Nephron (organoid): Measurements from ENCODE around the gene TOR1AIP2.

ENCODE experiments used
- H3K27ac Mint-ChIP-seq, 3 experiments: 2 replicates each; pipeline ENCODE4 v1.8.0; 2020; ENCODE audit warnings: mixed read lengths in 3 of 3, mild to moderate bottlenecking in 2 of 3, moderate library complexity in 1 of 3
- H3K27me3 Mint-ChIP-seq: 2 replicates; pipeline ENCODE4 v1.8.0; 2021; ENCODE audit warnings: low read depth, mild to moderate bottlenecking, moderate library complexity, mixed read lengths
- H3K36me3 Mint-ChIP-seq: 2 replicates; pipeline ENCODE4 v1.8.0; 2020; ENCODE audit warnings: low read depth, mixed read lengths
- H3K4me1 Mint-ChIP-seq: 2 replicates; pipeline ENCODE4 v1.8.0; 2020; ENCODE audit warnings: mixed read lengths
- H3K4me3 Mint-ChIP-seq, 3 experiments: 2 replicates each; pipeline ENCODE4 v1.8.0; 2020; ENCODE audit warnings: mild to moderate bottlenecking in 3 of 3, mixed read lengths in 3 of 3, moderate library complexity in 2 of 3
- H3K9me3 Mint-ChIP-seq: 2 replicates; pipeline ENCODE4 v1.8.0; 2020; ENCODE audit warnings: mixed read lengths
- CTCF ChIP-seq, 3 experiments: fragments of 200-600 bp; sonication (generic); IDR thresholded peaks; one replicate each; pipeline ENCODE4 v1.5.0; 2021; ENCODE audit warnings: antibody characterized with exemption in 3 of 3; ENCODE audit not compliant: unreplicated experiment in 3 of 3

Gene TOR1AIP2

DNA sequence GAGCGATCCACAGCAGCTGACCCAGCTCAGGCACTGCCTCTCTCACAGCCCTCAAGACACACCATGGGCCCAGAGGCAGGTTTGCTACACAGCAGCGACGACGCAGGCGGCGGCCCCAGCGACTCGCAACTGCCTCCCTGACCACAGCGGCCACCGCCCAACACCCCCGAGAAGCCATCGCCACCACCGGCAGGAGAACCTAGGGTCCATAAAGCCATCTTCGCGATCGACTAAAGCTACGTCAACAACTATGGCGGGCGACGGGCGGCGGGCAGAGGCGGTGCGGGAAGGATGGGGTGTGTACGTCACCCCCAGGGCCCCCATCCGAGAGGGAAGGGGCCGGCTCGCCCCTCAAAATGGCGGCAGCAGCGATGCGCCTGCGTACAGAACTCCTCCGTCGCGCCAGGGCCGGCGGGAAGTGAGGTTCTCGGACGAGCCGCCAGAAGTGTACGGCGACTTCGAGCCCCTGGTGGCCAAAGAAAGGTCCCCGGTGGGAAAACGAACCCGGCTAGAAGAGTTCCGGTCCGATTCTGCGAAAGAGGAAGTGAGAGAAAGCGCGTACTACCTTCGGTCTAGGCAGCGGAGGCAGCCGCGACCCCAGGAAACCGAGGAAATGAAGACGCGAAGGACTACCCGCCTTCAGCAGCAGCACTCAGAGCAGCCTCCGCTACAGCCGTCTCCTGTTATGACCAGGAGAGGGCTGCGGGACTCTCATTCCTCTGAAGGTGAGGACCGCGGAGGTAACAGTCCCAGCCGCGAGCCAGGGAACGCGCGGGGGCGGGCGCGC, 4.8 kb upstream of the TOR1AIP2 start, which contains the start of gene TOR1AIP1:
Gene TOR1AIP1 (plus strand): TSS at position 33 of the 787 bp plus-strand sequence. CDS start 218 bp downstream, at position 251.
- TF ChIP-seq CTCF (IDR thresholded peaks at IDR 0.05; ENCODE audit: unreplicated experiment in 3 of 3): peak; percentile 37 to 50 (median 46)
- H3K27me3 Mint-ChIP-seq: no peaks in the 10 kb centered on the region
- H3K4me3 Mint-ChIP-seq: peak within 1 kb of the TSS; percentile 92 to 96 (median 92)
- peak within 1 kb of the TSS; percentile 100 for H3K27ac Mint-ChIP-seq
- H3K4me1 Mint-ChIP-seq: peaks cover 51% of the 10 kb centered on the region
- H3K36me3 Mint-ChIP-seq: no peaks in the 10 kb centered on the region
- H3K9me3 Mint-ChIP-seq: no peaks in the 10 kb centered on the region

DNA sequence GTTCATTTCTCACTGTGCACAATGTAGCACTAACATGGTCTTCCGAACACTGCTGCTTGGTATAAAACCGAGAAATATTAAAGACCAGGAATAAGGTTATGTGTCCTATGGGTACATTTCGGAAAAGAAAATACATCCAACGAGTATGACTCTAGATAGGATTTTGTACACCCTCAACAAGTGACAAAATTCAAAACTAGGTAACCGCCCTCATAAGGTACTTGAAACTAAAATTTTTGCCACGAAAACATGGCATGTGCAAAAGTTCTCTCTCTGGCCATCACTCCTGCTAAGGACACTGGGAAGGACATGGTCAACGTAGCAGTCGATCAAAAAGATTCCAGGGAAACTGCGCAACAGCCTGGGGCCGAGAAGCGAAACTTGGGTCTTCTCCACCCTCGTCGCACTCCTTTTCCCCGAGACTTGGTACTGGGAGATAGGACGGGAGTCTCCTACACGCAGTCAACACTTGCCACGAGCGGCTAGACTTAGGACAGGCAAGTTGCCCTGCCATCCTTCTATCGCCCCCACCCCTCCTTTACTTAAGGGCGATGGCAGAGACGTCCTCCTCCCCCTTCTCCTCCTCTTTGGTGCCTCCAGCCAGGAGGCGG, 4.1 kb upstream of the TOR1AIP2 start:
- Mint-ChIP-seq H3K4me1 (peaks cover 52% of the 10 kb centered on the region), H3K27me3 (no peaks in the 10 kb centered on the region), H3K4me3 (peak overlapping the region; percentile 92 to 96 (median 92)), H3K36me3 (no peaks in the 10 kb centered on the region), H3K9me3 (no peaks in the 10 kb centered on the region), H3K27ac (peak overlapping the region; percentile 100)
- no peak for TF ChIP-seq CTCF (IDR thresholded peaks at IDR 0.05; ENCODE audit: unreplicated experiment in 3 of 3)

DNA sequence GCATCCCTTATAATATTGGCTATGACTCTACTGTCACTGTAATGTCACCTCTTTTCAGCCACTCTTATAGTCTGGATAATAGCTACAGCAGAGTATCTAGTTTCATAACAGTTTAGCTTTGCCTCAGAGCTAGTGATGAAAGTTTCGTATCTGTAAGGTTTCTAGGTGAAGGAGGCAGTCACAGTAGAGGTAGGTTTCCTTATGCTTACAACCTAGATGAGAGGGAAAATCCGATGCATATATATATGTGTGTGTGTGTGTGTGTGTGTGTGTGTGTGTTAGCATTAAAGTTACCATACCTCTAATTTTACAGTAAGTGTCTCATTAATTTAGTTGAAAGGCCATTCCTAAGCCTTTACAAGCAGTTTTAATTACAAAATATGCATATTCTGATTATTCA, 2.2 kb upstream of the TOR1AIP2 start:
- Mint-ChIP-seq H3K9me3 (no peaks in the 10 kb centered on the region), H3K27me3 (no peaks in the 10 kb centered on the region), H3K4me1 (peaks cover 64% of the 10 kb centered on the region), H3K36me3 (peaks cover 11% of the 10 kb centered on the region), H3K27ac (peak overlapping the region; percentile 49 to 95 (median 89)), H3K4me3 (peak overlapping the region; percentile 26 to 82 (median 42))
- TF ChIP-seq CTCF (IDR thresholded peaks at IDR 0.05; ENCODE audit: unreplicated experiment in 3 of 3): no peak

DNA sequence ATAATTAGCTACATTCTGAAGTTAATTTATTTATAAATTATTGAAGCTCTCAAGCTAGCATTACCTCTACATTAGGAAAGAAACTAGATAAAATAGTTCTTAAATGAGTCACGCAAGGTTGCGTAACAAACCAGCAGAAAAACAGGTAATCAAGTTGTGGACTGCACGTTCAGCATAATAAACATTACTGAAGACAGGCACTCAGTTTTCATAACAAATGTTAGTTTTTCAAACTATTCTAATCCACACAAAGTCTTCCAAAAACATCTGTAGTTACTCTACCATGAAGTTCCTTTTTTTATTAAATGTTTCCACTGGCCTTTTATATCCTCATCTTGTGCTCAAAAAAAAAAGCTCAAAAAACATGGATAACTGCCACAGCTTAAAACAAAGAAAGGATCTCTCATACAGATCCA, 1.3 kb downstream of the TOR1AIP2 start:
- TF ChIP-seq CTCF (IDR thresholded peaks at IDR 0.05; ENCODE audit: unreplicated experiment in 3 of 3): no peak
- peaks cover 32% of the 10 kb centered on the region for H3K36me3 Mint-ChIP-seq
- no peaks in the 10 kb centered on the region for H3K9me3 Mint-ChIP-seq
- H3K4me1 Mint-ChIP-seq: peaks cover 61% of the 10 kb centered on the region
- peak overlapping the region; percentile 58 to 82 (median 81) for H3K27ac Mint-ChIP-seq
- H3K27me3 Mint-ChIP-seq: no peaks in the 10 kb centered on the region
- H3K4me3 Mint-ChIP-seq: peak overlapping the region; percentile 94

- H3K9me3 Mint-ChIP-seq: no peaks in the 10 kb centered on the region
- H3K4me3 Mint-ChIP-seq: peak overlapping the region; percentile 48 to 94 (median 63)
- peaks cover 65% of the 10 kb centered on the region for H3K4me1 Mint-ChIP-seq
- H3K36me3 Mint-ChIP-seq: peaks cover 34% of the 10 kb centered on the region
- H3K27ac Mint-ChIP-seq: no peak overlapping the region
- no peaks in the 10 kb centered on the region for H3K27me3 Mint-ChIP-seq
- TF ChIP-seq CTCF (IDR thresholded peaks at IDR 0.05; ENCODE audit: unreplicated experiment in 3 of 3): no peak
Measured at GRCh38 chr1:179875596-179876299, 1.9 kb downstream of the TOR1AIP2 start.
